Fibroblast of pulmonary artery (primary cell): ENCODE measurements around the gene ITPR1.

Experiments used
- DNase-seq: peaks from one replicate; pipeline ENCODE4 v3.0.0-alpha.2; 2010; ENCODE audit warnings: low read depth
- H3K4me3 ChIP-seq: replicated peaks from 2 replicates; pipeline ENCODE4 v1.5.1; 2011; ENCODE audit warnings: low read depth, mild to moderate bottlenecking, control low read depth, low read length, moderate library complexity
- CTCF ChIP-seq: IDR thresholded peaks from 2 replicates; pipeline ENCODE4 v1.5.1; 2011; ENCODE audit warnings: mild to moderate bottlenecking, control low read depth, low read length, inconsistent platforms; ENCODE audit errors: missing control alignments

ITPR1 gene

GRCh38 chr3:4813909-4814304 is 320.8 kb downstream of the ITPR1 start:
- no peak for DNase-seq
- TF ChIP-seq CTCF, result no peak
- H3K4me3 ChIP-seq, result no peak overlapping the region

GRCh38 chr3:4814305-4814903 is 321.3 kb downstream of the ITPR1 start:
- peak; percentile 40 for DNase-seq
- no peak for TF ChIP-seq CTCF
- no peak overlapping the region for H3K4me3 ChIP-seq

GRCh38 chr3:4814904-4815574 is 321.9 kb downstream of the ITPR1 start:
- no peak for DNase-seq
- no peak overlapping the region for H3K4me3 ChIP-seq
- TF ChIP-seq CTCF, result no peak

- TF ChIP-seq CTCF, result no peak
- H3K4me3 ChIP-seq, result no peak overlapping the region
- DNase-seq, result no peak
These were observed 323.2 kb downstream of the ITPR1 start for GRCh38 chr3:4816306-4816705.

- TF ChIP-seq CTCF, result no peak
- no peak for DNase-seq
- no peak overlapping the region for H3K4me3 ChIP-seq
These were observed 323.6 kb downstream of the ITPR1 start for GRCh38 chr3:4816718-4817117.

GRCh38 chr3:4817128-4817527 is 324.0 kb downstream of the ITPR1 start:
- no peak for DNase-seq
- TF ChIP-seq CTCF, result no peak
- H3K4me3 ChIP-seq, result no peak overlapping the region

- TF ChIP-seq CTCF, result no peak
- no peak for DNase-seq
These were observed 325.0 kb downstream of the ITPR1 start for GRCh38 chr3:4818164-4818563.

More at GRCh38 chr3:4818164-4818563, 325.0 kb downstream of the ITPR1 start:
- no peak overlapping the region for H3K4me3 ChIP-seq
